PC-9 (cell line): ENCODE results near the gene MRGPRX2.

ENCODE experiments used
- CTCF ChIP-seq: fragments of 200-600 bp; sonication (generic); conservative IDR thresholded peaks from 2 replicates; pipeline ENCODE4 v1.6.1; 2017; ENCODE audit warnings: mixed run types, antibody characterized with exemption, mild to moderate bottlenecking, moderate library complexity
- EZH2 ChIP-seq: fragments of 200-600 bp; sonication (generic); IDR thresholded peaks from 2 replicates; pipeline ENCODE4 v1.8.0; 2017; ENCODE audit warnings: antibody characterized with exemption, low read depth

GRCh38 chr11:19076744-19077589, 16.4 kb upstream of the MRGPRX2 start:
- TF ChIP-seq CTCF (peak; percentile 100), EZH2 (no peak)
